GM19468 (cell line): Measurements from ENCODE around the gene FAAH.

Source experiments
- ATAC-seq: cut with Tn5 transposase; IDR thresholded peaks from one replicate; pipeline ENCODE4 v1.9.1; 2021; ENCODE audit warnings: mild to moderate bottlenecking, moderate library complexity, moderate number of reproducible peaks; ENCODE audit not compliant: unreplicated experiment; ENCODE audit errors: extremely low read depth

FAAH gene

DNA sequence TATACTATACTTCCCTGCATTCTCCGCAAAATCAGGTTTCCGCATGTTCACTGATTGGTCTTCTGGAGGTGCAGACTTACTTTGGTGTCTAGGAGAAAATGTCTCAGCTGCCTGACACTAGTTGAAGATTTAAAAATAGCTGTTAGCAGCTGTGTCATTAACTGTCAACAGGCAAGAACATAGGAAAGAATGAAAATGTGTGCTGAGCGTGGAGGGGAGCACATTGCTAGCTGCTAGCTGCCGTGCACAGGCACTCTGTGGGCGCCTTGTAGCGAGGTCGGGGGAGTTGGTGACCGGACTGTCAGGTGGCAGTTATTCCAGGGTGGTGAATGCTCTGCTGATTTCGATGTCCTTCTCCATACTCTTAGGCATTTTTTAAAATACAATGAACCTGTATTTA is 5.2 kb downstream of the FAAH start:
- no peak for ATAC-seq

DNA sequence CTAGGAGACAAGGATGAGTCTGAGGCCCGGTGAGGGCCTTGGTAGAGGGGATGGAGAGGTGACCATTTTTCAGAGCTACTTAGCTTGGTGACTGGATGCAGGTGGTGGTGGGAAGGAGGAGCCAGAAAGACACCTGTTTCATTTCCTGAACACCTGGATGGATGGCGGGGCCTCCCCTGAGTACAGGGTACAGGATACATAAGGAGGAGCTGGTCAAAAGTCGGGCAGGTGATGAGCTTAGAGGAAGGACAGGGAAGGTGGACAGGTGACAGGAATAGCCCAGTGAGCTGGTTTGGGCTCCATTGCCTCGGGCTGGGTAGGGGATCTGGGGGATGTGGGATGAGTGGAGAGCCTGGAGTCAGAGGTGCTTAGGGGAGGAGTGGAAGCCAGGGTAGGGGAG is 6.3 kb downstream of the FAAH start:
- ATAC-seq, result no peak

DNA sequence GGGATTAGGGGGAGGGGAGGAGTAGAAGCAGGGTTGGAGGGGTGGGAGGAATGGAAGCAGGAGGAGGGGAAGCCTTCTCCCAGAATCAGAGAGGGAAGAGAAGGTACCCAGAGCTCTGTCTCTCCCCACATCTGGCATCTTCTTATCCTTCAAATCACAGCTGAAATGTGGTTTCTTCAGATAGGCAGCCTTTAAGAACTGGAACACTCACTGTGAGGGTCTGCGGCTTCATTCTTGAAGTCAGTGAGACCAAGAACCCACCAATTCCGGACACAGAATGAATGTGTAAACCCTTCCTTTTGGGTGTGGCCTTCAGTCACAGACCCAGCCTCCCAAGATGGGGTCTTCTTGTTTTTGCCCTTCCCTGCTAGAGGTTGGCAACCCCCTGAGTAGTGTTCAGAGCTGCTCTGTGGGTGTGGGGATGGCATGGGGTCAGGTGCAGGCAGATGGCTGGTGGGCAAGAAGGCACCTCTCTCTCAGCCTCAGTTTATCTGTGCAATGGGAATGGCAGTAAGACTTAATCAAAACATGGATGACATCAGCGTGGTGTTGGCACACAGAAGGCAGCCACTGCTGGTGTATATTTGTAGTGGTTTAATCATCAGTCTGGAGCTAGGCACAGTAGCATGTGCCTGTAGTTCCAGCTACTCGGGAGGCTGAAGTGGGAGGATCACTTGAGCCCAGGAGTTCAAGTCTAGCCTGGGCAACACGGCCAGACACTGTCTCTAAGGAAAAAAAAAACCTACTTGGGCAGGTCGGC is 7.2 kb downstream of the FAAH start:
- no peak for ATAC-seq

DNA sequence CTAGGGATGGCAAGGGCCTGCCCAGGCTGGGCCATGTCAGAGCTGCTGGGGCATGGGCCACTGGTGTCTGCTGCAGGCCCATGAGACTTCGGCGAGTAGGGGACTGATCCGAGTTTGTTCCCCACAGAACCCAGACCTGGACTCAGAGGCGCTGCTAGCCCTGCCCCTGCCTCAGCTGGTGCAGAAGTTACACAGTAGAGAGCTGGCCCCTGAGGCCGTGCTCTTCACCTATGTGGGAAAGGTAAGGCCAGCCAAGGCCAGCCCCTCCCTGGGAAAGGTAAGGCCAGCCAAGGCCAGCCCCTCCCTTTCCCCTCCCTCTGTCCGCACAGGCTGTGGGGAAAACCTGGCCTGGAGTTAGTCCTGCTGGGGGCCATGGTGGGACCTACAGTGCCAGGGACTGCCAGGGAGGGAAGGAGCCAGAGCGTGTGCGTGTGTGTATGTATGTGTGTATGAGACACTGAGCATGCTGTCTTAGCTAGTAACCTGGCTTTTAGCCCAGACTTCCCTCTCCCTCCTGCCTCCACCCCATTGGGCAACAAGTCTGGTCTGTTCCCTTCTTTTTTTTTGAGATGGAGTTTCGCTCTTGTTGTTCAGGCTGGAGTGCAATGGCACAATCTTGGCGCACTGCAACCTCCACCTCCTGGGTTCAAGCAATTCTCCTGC is 8.0 kb downstream of the FAAH start:
- no peak for ATAC-seq

DNA sequence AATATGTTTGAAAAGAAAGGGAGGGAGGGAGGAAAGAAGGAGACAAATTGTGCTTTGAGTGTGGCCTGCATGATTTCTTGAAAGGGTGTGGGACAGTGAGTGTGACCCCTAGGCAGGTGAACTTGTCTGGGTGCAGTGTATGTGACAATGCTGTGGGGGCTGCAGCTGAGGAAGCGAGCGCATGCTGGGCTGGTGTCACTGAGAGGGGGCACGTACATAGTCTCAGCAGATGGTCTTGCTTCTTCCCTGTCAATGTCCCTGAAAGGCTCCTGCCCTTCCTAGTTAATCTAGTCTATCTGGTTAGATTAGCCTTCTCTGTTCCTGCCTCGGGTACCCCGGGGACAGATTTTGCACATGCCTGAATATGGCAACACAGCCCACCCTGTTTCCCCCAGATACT is 9.8 kb downstream of the FAAH start:
- no peak for ATAC-seq

DNA sequence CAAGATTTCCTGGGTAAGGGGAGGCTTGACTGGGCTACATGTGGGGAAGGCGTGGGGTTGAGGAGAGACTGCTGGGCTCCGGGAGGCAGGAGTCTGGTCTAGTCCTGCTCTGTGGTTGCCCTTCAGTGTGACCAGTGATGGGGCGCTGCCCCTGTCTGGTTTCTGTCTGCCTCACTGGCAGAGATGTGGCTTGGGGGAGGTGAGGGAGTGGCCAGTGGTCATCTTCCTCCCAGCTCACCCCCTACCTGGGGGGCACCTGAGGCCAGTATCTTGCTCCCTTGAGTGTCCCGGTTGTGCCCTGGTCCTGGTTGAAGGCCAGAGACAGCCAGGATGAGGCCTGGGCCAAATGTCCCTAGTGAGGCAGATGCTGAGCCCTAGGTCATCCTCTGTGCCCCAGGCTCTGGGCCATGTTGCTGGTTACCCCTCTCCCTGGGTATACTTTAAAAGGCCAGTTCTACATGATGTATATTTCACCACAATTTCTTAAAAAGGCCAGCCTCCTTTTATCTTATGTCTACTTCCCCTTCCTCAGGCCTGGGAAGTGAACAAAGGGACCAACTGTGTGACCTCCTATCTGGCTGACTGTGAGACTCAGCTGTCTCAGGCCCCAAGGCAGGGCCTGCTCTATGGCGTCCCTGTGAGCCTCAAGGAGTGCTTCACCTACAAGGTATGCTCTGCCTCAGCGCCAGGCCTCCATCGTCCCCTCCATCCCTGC is 10.5 kb downstream of the FAAH start:
- ATAC-seq, result no peak

DNA sequence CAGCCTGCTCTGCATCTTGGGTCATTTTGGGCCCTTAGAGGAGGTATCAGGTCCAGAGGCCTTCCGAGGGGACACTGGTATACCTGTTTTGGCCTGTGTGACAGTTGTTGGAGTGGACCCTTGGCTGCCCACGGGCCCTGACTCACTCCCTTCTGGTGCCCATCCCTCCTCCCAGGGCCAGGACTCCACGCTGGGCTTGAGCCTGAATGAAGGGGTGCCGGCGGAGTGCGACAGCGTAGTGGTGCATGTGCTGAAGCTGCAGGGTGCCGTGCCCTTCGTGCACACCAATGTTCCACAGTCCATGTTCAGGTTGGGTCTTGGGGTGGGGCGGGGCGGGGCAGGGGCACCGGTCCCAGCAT is 11.1 kb downstream of the FAAH start:
- no peak for ATAC-seq

DNA sequence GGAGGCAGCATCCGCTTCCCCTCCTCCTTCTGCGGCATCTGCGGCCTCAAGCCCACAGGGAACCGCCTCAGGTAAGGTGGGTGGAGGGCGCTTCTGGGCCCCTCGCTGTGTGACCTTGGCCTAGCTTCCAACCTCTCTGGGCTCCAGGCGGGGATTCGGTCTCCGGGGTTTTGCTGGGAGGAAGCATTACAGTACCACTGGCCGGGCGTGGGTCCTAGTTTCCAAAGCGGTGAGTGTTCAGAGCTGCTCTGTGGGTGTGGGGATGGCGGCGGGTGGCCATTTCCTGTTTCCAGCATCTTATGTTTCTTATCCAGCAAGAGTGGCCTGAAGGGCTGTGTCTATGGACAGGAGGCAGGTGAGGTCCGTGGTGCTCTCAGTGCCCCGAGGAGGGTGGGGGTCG is 11.6 kb downstream of the FAAH start:
- ATAC-seq, result no peak

DNA sequence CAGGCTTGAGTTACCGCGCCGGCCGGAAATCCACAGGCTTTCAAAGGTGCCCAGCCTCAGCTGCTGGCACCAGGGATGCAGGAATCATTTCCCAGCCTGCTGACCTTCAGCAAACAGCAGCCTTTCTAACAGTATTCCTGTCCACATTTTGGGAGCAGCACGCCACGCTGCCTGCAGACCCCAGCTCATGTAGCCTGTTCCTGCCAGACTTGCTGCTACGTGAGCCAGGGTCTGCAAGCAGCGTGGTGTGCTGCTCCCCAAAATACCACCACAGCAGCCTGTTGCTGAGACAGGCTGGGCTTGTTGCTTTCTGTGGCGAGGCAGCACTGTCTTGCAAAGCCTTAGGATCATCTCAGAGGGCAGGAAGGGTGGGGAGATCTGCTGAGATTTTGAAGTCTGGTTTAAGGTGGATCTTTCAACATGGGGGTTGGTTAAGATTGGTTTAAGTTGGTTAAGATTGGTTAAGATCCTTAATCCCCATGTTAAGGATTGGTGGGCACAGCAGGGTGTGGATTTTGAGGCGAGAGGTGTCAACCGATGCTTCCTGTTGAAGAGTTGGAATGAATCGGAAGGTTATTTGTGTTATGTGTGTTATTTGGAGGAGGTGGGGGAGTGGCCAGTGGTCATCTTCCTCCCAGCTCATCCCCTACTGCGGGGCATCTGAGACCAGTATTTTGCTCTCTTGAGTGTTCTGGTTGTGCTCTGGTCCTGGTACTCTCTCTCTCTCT is 12.9 kb downstream of the FAAH start:
- ATAC-seq, result no peak

DNA sequence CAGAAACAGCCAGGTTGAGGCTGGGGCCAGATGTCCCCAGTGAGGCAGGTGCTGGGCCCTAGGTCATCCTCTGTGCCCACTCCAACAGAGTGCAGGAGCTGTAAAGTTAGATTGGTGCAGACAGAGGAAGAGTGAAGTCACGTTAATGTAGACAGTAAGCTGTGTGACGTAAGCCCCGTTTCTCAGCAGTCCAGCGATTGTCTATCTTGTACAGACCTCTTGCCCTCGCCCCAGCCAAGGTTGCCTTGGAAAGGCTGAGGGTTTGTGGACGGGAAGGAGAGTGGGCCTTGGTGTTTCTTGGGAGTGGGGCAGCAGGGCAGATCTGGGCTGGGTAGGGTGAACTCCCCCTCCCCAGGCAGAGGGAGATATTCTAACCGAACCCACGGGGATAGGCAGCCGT is 13.5 kb downstream of the FAAH start:
- no peak for ATAC-seq

DNA sequence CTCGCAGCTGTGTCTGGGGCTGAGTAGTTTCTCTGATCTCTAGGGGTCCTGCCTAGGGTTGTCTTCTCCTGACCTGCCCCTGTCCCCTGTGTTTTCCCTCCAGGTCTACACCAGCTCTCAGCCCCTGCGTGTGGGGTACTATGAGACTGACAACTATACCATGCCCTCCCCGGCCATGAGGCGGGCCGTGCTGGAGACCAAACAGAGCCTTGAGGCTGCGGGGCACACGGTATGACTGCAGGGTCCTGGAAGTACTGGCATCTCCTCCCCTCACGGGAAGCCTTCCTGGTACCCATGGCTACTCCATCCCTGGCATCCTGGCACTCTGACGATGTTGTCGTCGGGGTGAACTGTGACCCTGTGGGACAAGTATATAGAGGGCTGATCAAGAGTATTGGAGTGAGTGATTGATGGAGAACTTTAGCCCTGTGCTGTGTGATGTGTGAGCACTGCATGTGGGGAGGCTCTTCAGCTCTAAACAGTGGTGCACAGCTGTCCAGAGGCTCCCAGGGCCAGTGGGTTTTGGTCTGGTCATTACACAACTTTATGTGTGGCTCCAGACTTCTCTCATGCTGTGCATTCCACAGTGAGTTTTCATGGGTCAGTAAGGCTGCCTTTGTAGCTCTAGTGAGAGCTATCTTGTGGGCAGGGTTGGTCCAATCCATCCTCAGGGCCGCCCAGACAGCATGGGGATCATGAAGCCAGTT is 14.4 kb downstream of the FAAH start:
- ATAC-seq, result no peak

DNA sequence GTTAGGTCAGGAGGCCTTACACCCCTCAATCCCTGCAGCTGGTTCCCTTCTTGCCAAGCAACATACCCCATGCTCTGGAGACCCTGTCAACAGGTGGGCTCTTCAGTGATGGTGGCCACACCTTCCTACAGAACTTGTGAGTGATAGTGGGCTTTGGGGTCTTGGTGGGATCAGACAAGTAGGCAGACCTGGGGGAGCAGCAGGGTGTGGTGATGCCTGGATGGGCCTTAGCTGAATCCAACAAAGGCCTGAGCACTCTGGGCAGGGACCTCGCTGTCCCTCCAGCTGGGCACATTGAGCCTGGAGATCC is 14.9 kb downstream of the FAAH start:
- no peak for ATAC-seq

DNA sequence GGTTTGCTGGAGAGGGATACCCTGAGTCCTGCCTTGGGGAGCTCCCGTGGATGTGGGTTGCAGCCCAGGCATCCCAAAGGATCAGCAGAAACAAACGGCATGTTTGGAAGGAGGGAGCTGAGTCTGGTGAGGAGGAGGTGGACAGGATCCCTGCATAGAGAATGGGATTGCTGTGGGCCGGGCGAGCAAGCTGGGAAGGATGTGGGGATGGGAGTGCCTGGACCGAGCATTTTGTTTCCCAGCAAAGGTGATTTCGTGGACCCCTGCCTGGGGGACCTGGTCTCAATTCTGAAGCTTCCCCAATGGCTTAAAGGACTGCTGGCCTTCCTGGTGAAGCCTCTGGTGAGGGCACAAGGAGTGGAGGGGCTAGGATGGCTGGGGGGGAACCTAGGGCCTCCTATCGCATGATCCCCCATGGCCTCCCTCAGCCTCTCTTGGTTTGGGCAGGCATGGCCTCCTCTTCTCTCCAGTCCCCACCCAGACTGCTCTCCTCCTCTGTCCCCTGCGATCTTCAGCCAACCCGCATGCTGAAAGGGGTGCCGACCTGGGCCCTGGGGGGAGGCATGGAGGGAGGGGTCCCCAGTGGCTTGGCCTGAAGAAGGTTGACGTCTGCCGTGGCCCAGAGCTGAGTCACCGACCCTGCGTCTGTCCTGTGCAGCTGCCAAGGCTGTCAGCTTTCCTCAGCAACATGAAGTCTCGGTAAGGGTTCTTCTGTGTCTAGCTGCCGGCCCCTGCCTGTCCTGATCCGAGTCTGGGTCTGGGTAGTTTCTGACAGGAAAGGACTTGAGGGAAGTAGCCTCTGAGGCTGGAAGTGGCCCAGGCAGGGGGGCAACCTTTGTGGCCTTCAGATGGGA is 16.3 kb downstream of the FAAH start:
- ATAC-seq, result no peak

DNA sequence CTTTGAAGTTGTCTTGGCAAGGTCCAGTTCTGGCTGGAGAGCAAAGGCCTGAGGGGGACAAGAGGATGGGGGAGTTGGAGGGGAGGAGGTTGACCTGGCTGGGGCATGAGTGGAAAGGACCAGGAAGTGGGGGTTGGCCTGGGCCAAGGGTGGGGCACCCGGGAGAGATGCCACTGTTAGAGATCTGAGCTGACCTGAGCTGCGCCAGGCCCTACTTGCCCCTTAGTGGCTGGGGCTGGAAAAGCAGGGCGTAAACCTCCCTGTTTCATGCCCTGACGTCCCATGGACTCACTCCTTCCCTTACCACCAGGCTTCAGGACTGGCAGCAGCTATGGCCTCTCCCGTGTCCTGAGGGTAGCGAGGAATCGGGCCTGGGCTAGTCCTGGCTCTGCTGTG is 16.9 kb downstream of the FAAH start:
- ATAC-seq, result no peak

DNA sequence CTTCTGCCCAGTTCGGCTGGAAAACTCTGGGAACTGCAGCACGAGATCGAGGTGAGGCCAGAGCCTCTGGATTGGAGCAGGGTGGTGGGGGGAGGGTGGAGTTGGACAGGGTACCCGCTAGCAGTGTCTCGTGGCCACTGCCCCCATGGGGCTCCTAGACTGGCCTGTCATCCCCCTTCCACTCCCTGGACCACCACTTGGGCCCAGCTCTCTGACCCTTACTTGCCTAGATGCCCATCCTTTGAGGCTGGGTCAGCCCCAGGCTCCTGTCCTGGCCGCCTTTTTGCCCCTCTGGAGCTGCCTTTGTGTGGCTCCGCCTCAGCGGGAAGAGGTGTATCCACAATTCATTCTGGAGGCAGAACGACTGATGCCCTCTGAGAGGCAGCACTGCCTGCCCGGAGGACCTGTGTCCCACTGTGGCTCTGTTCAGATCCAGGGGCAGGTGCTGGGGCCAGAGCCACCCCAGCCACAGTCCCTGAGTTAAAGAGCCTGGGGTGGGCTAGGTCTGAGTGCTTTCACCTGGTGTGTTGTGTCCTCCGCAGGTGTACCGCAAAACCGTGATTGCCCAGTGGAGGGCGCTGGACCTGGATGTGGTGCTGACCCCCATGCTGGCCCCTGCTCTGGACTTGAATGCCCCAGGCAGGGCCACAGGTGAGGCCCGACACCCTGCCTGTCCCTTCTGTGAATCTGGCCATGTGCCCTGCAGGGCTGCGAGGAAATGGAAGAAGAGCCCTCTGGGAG is 17.7 kb downstream of the FAAH start:
- no peak for ATAC-seq

DNA sequence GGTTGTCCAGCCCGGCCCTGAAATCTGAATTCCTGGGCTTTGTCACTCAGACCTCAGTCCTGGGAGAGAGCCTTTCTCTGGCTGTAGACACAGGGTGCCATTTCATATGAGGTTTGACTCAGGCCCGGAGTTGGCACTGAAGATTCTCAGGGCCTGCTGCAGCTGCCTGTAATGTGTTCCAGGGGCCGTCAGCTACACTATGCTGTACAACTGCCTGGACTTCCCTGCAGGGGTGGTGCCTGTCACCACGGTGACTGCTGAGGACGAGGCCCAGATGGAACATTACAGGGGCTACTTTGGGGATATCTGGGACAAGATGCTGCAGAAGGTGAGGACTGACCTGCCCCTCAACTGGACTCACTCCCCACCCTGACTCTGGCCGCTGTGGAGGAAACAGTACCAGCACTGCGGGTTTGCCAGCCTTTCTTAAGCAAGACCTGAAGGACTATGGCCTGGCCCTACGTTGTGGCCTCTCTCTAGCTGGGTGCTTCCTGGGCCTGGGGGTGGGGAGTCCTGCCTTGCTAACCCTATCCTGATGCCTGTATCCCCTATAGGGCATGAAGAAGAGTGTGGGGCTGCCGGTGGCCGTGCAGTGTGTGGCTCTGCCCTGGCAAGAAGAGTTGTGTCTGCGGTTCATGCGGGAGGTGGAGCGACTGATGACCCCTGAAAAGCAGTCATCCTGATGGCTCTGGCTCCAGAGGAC is 18.9 kb downstream of the FAAH start:
- ATAC-seq, result no peak

DNA sequence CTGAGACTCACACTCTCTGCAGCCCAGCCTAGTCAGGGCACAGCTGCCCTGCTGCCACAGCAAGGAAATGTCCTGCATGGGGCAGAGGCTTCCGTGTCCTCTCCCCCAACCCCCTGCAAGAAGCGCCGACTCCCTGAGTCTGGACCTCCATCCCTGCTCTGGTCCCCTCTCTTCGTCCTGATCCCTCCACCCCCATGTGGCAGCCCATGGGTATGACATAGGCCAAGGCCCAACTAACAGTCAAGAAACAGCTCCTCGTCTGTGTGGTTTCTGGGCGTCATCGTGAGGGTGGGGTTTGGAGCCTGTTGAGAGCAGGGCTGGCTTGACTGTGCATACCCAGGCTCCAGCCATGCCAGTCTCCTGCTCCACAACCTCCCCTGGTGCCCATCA is 19.5 kb downstream of the FAAH start:
- ATAC-seq, result no peak

DNA sequence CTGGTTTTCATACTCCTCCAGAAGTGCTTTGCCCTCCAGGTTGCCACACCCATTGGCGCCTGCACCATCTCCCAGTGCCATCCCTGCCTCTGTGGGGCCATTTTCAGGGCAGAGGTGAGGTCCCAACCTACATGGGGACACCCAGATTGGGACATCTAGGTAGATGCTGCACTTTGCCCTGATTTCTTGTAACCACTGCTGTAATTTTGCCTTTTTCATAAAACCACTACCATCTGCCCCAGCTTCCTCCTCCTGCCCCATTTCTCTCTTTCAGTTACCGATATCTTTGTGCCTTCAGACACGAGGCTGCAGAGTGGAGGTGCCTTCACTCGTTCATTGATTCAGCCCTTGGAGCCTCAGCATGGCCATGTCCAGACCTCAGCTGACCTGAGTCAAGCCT is 21.4 kb downstream of the FAAH start:
- ATAC-seq, result no peak
